Hematopoietic multipotent progenitor cell (in vitro differentiated cells): ENCODE data around the gene DOCK1. TPM values are rescaled to one million over a fixed set of nuclear protein-coding genes. Genes with fewer than 3 reads are reported as not detected.

Source experiments
- DNase-seq, 3 donors: peaks; one replicate each; pipeline ENCODE4 v3.0.0-alpha.2; 2011 to 2015; ENCODE audit warnings: low read depth in 2 of 3, low spot score in 2 of 3
- total RNA-seq: library from RNA; depleted of rRNA; stranded (reverse); fragments of >200 nt; gene quantifications from one replicate; pipeline ENCODE4 v1.2.3, GENCODE V29; 2012

DOCK1 gene
- total RNA-seq, 1 donor: 27.5 TPM

DNA sequence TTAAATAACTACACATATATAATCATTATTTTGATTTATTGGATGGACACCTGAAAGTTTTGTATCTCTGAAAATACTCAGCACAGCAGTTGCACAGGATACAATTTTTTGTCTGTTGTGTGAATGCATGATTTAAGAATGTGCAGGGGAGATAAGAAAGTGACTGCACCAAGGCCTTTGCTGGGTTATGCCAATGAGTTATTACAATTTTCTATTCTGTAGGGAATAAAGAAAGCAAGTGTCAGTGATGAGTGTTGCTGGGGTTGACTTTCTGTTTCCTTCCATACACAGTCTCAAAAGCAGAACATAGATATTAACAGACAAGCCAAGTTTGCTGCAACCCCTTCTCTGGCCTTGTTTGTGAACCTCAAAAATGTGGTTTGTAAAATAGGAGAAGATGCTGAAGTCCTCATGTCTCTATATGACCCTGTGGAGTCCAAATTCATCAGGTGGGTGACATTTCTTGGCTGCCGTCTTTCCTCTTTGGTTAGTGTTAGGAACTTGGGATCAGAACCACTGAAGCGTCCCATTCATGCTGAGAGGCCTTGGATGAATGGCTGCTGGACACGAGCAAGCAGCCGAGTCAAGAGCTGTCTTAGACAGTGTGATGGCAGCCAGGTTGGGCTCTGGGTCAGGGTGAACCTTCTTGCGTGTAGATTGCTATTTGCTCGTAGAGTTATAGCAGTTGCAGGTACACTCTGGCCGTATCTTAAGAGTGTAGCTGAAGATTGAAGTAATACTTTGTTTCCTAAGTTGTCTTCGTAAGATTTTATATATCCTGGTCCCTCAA lies 92.8 kb downstream of the DOCK1 start:
- peak in 1 of 3 donors; percentile 49 for DNase-seq

DNA sequence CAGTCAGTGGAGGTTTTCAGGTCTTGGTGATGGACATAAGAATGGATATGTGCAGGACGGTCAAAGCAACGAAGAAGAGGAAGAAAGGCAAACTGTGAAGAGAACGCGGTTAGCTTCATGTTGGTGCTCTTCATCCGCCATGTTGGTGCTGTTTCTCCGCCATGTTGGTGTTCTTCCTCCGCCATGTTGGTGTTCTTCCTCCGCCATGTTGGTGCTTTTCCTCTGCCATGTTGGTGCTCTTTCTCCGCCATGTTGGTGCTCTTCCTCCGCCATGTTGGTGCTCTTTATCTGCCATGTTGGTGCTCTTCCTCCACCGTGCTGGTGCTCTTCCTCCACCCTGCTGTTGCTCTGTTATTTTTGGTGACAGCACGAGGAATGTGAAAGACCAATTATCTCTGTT lies 95.4 kb downstream of the DOCK1 start:
- no peak for DNase-seq

DNA sequence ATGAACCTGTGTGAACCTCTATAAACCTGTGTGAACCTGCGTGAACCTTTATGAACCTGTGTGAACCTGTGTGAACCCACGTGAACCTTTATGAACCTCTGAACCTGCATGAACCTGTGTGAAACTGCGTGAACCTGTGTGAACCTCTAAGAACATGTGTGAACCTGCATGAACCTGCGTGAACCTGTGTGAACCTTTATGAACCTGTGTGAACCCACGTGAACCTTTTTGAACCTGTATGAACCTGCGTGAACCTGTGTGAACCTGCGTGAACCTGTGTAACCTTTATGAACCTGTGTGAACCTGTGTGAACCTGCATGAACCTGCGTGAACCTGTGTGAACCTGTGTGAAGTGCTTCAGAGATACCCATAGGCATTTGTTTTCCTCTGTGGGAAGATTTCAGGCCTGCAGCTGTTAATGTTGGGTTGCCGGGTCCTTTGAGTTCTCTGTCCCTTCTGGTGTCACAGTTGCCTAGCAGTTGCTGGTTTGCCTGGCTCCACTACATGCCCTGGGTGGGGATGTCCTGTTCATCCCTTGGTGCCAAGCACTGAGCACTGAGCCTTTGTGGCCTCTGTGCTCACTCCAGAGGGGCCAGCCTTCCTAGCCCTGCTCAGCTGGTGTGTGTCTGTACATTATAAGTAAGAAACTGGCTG lies 97.9 kb downstream of the DOCK1 start:
- no peak for DNase-seq

DNA sequence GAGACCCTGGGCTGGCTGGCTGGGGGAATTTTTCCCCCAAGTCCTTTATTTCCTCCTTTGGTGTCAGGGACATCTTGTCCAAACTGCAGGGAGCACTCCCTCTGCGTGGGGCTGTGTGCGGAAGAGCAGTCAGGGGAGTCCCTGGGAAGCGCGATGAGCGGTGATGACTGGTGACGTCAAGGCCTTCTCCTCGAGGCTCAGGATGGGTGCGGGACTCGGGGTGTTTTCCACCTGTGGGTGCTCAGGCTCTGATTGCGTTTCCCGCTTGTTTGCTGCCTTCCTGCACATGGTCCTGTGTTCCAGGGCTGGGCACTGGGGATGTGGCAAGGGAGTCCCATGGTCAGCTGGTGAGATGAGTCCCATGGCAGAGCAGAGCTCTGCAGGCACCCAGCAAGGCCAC lies 101.2 kb downstream of the DOCK1 start:
- no peak for DNase-seq

GRCh38 chr10:127009366-127009765 lies 104.1 kb downstream of the DOCK1 start:
- peak in 1 of 3 donors; percentile 60 for DNase-seq

DNA sequence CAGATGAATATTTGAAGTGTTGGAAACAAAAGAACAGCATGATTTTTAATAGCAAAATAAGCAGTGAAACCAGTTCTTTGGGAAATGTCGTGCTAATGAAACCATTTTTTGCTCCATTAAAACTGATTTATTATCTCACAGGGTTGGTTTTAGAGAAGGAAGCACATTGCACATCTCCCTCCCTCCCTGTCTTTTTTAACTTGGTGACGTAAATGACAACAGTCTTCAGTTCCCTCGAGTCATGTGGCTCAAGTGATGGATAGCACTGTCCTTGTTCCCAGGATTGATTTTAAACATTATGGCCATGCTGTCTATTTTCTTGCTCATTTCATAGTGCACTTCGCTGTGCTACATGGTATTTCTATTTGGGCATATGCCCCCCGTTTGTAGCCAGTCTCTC lies 105.9 kb downstream of the DOCK1 start:
- peak in 1 of 3 donors; percentile 20 for DNase-seq

DNA sequence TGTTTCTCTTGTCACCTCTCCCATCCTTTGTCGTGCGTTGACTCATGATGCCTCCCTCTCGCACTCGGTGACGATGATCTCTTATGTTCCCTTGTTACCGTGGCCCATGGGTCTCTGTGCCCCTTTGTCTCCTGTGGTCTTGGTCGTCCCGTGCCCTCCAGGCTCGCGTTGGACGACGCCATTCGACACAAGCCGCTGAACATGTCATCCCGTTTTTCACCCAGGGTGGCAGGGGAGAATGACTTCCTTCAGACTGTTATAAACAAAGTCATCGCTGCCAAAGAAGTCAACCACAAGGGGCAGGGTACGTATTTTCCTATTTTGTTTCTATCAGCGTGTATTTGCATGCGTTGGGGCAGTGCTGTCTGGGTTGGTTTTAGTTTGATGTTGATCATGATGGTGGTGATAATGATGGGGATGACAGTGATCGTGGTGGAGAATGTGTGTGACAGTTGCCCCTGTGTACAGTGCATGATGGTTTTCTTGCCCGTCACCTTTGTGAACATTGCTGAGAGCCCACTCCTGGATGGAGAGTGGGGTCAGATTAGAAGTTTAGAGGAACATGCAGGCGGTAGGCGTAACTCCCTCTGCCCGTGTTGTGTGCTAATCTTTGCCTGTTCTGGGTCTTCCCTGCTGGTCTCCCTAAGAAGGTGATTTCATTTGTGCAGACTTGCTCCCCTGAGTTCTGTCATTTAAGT lies 107.0 kb downstream of the DOCK1 start:
- peak in 1 of 3 donors; percentile 50 for DNase-seq

DNA sequence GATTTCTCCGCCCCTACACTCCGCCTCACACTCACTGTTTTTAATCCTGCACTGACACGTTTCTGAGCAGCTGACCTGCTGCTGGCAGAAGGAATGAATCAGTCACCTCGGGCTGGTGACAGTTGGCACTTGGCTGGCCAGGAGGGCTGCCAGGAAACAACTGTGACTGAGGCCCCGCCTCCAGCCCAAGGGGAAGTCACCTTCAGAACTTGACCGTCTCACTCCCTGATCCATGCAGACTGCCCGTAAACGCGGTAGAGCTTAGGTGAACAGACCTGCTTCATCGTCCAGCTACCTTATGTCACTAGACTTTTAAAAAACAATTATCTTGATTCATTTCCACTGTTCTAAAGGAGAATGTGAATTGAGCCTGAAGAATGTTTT lies 107.5 kb downstream of the DOCK1 start:
- peak in 2 of 3 donors; percentile 75 to 82 for DNase-seq

GRCh38 chr10:127013211-127013656 lies 108.0 kb downstream of the DOCK1 start:
- DNase-seq: no peak

GRCh38 chr10:127013691-127014473 lies 108.7 kb downstream of the DOCK1 start:
- no peak for DNase-seq

GRCh38 chr10:127014671-127015070 lies 109.4 kb downstream of the DOCK1 start:
- DNase-seq: no peak

GRCh38 chr10:127015373-127015772 lies 110.1 kb downstream of the DOCK1 start:
- DNase-seq: no peak

GRCh38 chr10:127016331-127016730 lies 111.1 kb downstream of the DOCK1 start:
- DNase-seq: no peak

- DNase-seq: no peak
These were observed 112.5 kb downstream of the DOCK1 start for GRCh38 chr10:127017541-127018297.

DNA sequence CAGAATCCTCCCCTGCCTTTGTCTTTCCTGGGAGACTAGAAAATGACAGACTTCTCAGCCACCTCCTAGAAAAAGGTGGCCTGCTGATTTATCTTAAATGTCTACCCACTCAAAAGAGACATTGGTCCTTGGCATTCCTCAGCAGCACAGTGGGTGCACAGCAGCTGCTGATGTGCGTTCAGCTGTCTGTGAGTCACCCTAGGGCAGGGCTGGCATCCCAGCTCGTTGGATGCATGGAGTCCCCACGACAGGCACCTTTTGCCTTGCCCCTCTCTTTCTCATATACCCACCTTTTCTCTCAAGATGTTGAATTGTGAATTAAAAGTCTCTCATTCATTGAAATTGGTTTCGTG lies 113.0 kb downstream of the DOCK1 start:
- DNase-seq: no peak

DNA sequence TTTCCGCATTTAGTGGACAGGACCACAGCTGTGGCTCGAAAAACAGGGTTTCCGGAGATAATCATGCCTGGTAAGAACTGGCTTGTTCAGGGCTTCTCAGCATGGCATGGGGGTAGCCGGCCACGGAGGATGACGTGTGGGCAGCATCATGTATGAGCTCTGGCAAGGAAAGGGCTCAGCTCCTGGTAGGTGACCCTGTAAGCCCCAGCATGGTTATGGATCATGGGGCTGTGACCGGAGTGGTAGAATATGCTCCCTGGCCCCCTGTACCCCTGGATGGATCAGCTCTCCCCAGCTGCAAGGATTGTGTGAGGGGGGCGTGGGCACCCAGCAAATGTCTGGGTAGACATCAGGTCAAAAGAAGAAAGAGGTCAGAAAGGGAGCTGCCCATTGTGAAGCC lies 113.5 kb downstream of the DOCK1 start:
- DNase-seq: no peak

DNA sequence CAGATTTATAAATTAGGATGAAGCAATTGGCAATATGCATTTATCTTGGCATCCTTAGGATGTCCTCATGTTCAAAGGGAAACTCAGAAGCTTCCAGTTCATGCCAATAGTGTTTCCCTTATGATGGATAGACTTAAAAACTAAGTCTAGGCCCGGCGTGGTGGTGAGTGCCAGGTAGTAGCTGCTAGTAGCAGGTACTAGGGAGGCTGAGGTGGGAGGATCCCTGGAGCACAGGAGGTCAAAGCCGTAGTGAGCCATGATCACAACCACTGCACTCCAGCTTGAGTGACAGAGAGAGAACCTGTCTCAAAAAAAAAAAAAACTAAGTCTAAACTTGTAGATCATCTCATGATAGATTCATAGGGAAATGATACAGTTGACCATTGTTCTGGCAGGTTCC lies 115.0 kb downstream of the DOCK1 start:
- no peak for DNase-seq

- DNase-seq: no peak
These were observed 116.6 kb downstream of the DOCK1 start for GRCh38 chr10:127021801-127022200.

DNA sequence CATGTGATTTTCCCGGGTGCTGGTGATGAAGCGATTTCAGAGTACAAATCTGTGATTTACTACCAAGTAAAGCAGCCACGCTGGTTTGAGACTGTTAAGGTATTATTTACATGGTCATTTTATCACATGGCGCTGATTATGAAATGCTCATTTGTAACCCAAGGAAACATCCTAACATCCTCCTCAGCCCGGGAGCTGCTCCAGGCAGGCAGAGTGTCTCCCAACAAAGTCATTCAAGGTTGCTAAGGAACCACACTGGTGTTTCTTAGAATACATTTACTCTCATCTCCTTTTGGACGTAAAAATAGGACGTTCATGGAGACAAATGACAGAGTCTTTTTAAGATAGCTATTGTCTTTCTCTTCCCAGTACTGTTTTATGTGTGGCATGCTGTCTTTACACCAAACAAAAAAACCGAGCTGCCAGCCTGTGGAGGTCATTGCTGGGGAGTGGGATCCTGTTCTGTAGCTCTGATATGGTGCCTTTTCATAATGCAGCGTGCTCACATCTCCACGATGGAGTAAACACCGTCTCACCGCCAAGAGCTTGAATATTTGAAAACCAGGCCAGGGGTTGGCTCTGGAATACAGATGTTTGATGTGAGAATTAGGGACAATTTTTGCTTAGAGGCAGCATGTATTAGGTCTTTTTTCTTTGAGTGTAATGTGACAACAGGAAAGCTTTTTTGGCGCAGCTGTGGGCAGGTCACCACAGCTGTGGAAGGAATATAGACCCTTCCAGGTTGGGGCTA lies 119.6 kb downstream of the DOCK1 start:
- DNase-seq: no peak
